Stimulated activated CD4-positive, alpha-beta T cell treated with anti-CD3 and anti-CD28 coated beads, Interleukin-15, amount 100 ng/mL, for 1 hour (primary cell): ENCODE measurements around the gene HTR1E.
"Not testable (repeated sequence)": the region's sequence is repeated elsewhere in the genome, so short reads cannot be mapped to it uniquely, and the experiment has no call there.

Experiments
- DNase-seq, 2 donors: peaks; one replicate each; pipeline ENCODE4 v3.0.0-alpha.2; 2020; ENCODE audit warnings: low read depth in 1 of 2, low spot score in 1 of 2

HTR1E gene

DNA sequence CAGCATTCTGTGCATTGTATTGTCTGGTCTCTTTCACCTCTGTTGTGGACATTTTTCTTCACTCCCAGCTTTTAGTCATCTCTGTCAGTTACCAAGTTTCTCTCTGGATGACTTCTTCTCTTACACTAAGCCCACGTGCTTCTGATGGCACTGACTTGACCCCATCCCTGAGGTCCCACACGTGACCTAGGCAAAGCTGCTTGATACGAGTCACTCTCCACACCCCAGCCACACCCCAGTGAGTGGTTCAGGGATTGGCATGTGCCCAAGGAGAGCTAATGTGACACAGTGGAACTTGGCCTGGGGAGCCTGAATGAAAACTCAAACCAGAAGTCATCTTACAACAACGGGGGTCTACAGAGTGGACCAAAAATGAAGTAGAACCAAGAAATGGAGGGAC lies 32.2 kb downstream of the HTR1E start:
- no peak for DNase-seq

- DNase-seq, result no peak
Observed at GRCh38 chr6:86973088-86973487, 35.8 kb downstream of the HTR1E start.

DNA sequence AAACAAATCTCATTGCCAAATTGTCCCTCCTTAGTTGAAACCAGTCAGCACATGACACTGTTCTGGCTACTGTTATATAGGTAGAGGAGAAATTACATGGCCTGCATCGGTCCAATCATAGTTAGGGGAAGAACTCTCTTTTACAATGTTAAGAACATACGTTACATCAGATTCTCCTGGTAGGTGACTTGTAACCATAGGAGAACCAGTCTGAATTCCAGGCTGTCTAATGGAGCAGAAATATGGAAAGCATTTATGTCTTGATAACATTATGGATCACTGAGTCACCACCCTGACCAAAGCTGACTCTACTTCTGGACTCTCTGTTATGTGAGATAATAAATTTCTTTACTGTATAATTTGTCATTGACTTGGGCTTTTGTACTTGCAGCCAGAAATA lies 40.9 kb downstream of the HTR1E start:
- DNase-seq, result no peak

- no peak for DNase-seq
Observed at GRCh38 chr6:87001494-87001893, 64.2 kb downstream of the HTR1E start.

DNA sequence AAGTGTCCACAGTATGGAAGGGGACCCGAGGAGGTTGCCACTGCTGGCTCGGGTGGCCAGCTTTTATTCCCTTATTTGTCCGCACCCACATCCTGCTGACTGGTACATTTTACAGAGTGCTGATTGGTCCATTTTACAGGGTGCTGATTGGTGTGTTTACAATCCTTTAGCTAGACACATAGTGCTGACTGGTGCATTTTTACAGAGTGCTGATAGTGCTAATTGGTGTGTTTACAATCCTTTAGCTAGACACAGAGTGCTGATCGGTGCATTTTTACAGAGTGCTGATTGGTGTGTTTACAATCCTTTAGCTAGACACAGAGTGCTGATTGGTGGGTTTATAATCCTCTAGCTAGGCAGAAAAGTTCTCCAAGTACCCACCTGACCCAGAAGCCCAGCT lies 65.1 kb downstream of the HTR1E start:
- DNase-seq, result not testable (repeated sequence)

DNA sequence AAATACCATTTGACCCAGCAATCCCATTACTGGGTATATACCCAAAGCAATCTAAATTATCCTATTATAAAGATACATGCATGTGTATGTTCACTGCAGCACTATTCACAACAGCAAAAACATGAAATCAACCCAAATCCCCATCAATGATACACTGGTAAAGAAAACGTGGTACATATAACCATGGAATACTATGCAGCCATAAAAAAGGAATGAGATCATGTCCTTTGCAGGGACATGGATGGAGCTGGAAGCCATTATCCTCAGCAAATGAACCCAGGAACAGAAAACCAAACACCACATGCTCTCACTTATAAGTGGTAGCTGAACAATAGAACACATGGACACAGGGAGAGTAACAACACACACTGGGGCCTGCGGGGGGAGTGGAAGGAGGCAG lies 69.2 kb downstream of the HTR1E start:
- DNase-seq, result not testable (repeated sequence)

GRCh38 chr6:87009581-87009980 lies 72.3 kb downstream of the HTR1E start:
- DNase-seq, result not testable (repeated sequence)

- DNase-seq, result no peak
Observed at GRCh38 chr6:87012035-87012434, 74.7 kb downstream of the HTR1E start.

GRCh38 chr6:87012743-87013142 lies 75.4 kb downstream of the HTR1E start:
- no peak for DNase-seq

- no peak for DNase-seq
Observed at GRCh38 chr6:87016772-87017171, 79.4 kb downstream of the HTR1E start.

GRCh38 chr6:87027021-87027420 lies 89.7 kb downstream of the HTR1E start:
- no peak for DNase-seq

GRCh38 chr6:87029711-87030314 lies 92.5 kb downstream of the HTR1E start:
- DNase-seq, result no peak

DNA sequence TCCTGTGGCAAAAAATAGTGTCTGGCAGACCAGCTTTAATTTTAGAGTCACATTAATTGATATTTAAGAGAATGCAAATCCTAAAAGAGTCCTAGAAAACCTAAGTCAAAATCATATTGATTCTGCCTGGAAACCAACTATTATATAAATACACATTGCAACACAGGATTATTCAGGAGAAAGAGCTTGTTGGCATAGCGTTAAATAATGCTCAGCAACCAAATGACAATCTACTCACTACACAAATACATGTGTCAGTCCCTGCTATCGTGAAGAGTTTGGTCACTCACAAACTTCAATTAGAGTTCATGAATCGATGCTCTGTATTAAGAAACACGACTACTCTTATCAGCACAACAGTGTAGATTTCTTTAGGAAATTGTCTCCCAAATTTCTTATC lies 103.4 kb downstream of the HTR1E start:
- no peak for DNase-seq

DNA sequence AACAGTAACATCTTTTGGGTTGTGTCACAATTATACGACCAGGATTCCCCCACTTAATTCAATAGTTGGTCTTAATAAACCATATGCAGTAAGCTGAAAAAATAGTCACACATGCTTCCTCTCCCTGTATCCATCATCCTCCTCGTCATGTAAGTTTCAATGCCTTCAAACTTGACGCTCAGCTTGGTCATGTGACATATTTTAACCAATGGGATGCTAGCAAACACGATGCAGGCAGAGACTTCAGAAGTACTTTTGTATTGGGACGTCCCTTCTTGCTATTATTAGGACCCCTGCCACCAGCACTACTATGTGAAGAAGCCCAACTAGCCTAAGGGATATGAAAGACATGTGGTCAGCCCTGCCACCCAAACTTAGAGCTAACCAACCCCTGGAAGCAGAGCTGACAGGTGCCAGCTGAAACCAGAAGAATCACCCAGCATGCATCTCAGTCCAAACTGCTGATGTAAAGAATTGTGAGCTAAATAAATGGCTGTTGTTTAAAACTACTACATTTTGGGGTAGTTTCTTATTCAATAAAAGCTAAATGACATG lies 108.3 kb downstream of the HTR1E start:
- DNase-seq, result no peak

GRCh38 chr6:87049779-87050178 lies 112.5 kb downstream of the HTR1E start:
- no peak for DNase-seq

GRCh38 chr6:87053312-87053711 lies 116.0 kb downstream of the HTR1E start:
- no peak for DNase-seq

DNA sequence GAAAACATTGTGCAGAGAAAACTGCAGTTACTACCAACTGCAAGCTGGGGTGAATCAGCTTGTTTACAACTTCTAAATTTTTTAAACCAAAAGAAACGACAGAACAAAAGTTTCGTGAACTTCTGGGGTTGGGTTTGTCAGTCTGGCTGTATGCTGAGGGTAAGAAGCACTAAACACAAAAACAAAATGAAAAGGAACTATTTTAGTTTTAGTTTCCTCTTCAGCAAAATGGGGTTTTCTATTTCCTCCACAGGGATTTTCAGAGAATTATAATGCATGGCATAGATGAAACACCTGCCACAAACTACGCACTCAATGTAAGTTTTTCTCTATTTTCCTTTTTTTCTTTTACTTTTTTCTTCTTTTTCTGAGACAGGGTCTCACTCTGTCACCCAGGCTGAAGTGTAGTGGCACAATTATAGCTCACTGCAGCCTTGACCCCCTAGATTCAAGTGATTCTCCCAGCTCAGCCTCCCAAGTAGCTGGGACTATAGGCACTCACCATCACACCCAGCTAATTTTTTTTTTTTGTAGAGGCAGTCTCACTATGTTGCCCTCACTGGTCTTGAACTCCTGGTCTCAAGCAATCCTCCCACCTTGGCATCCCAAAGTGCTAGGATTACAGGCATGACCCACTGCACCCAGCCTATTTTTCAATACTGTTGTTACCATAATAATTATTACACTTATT lies 117.0 kb downstream of the HTR1E start:
- no peak for DNase-seq

DNA sequence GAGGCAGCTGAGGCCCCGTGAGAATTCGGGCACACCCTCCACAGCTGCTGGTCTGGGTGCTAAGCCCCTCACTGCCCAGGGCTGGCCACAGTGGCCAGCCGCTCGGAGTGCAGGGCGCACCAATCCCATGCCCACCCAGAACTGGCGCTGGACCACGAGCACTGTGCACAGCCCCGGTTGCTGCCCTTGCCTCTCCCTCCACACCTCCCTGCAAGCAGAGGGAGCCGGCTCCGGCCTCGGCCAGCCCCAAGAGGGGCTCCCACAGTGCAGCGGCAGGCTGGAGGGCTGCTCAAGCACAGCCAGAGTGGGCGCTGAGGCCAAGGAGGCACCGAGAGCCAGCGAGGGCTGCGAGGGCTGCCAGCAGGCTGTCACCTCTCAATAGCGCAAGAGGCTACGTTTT lies 122.6 kb downstream of the HTR1E start:
- no peak for DNase-seq

- no peak for DNase-seq
Observed at GRCh38 chr6:87065117-87065516, 127.8 kb downstream of the HTR1E start.
